CD4-positive, CD25-positive, alpha-beta regulatory T cell (primary cell): Measurements from ENCODE around the gene CAMTA1. TPM values are rescaled to one million over a fixed set of nuclear protein-coding genes. Genes with fewer than 3 reads are reported as not detected.

Experiments used
- ATAC-seq, 2 donors: fragments of 150-1000 bp; cut with Tn5 transposase; one replicate each; pipeline ENCODE4 v1.10.0; 2021; ENCODE audit warnings: low read depth in 2 of 2, moderate number of reproducible peaks in 2 of 2, moderate library complexity in 1 of 2
- DNase-seq, 3 donors: peaks; one replicate each; pipeline versions ENCODE4 v3.0.0 to v3.0.0-alpha.2; 2012 to 2022; ENCODE audit warnings: mixed read lengths in 1 of 3
- H3K27ac ChIP-seq: one replicate; pipeline ENCODE4 v1.7.0; 2013; ENCODE audit warnings: mild to moderate bottlenecking, low read length; ENCODE audit not compliant: insufficient read depth, poor library complexity, severe bottlenecking
- H3K27me3 ChIP-seq: one replicate; pipeline ENCODE4 v1.7.0; 2013; ENCODE audit warnings: low read length; ENCODE audit not compliant: control insufficient read depth, insufficient read depth
- H3K36me3 ChIP-seq: one replicate; pipeline ENCODE4 v1.7.0; 2013; ENCODE audit warnings: mild to moderate bottlenecking, low read length, moderate library complexity; ENCODE audit not compliant: control insufficient read depth, insufficient read depth
- H3K4me1 ChIP-seq: 2 replicates; pipeline ENCODE4 v1.7.0; 2013; ENCODE audit warnings: mild to moderate bottlenecking, low read length; ENCODE audit not compliant: insufficient read depth, control insufficient read depth, poor library complexity, severe bottlenecking
- H3K4me3 ChIP-seq: one replicate; pipeline ENCODE4 v1.7.0; 2013; ENCODE audit warnings: low read depth, mild to moderate bottlenecking, low read length, moderate library complexity
- H3K9me3 ChIP-seq, 2 experiments: 1 replicate in 1 of 2; 2 replicates in 1 of 2; pipeline ENCODE4 v1.7.0; 2013; ENCODE audit warnings: low read length in 2 of 2, mild to moderate bottlenecking in 1 of 2, moderate library complexity in 1 of 2; ENCODE audit not compliant: control insufficient read depth in 2 of 2
- H3K27ac Mint-ChIP-seq, 3 donors: one replicate each; pipeline ENCODE4 v1.8.0; 2020 to 2022; ENCODE audit warnings: mild to moderate bottlenecking in 3 of 3, mixed read lengths in 3 of 3, moderate library complexity in 2 of 3
- H3K27me3 Mint-ChIP-seq: one replicate; pipeline ENCODE4 v1.8.0; 2022; ENCODE audit warnings: mild to moderate bottlenecking, mixed read lengths
- H3K36me3 Mint-ChIP-seq: one replicate; pipeline ENCODE4 v1.8.0; 2020; ENCODE audit warnings: mixed read lengths
- H3K4me1 Mint-ChIP-seq, 4 donors: one replicate each; pipeline ENCODE4 v1.8.0; 2020 to 2022; ENCODE audit warnings: mixed read lengths in 4 of 4, mild to moderate bottlenecking in 1 of 4
- H3K4me3 Mint-ChIP-seq, 4 donors: one replicate each; pipeline ENCODE4 v1.8.0; 2020 to 2022; ENCODE audit warnings: mild to moderate bottlenecking in 4 of 4, mixed read lengths in 4 of 4, moderate library complexity in 3 of 4
- H3K9me3 Mint-ChIP-seq, 7 donors: one replicate each; pipeline ENCODE4 v1.8.0; 2020 to 2022; ENCODE audit warnings: mixed read lengths in 7 of 7, mild to moderate bottlenecking in 3 of 7, moderate library complexity in 2 of 7
- polyA plus RNA-seq, 4 donors: library from polyadenylated mRNA; unstranded; fragments of 300-500 nt; fragmentation: Illumina TruSeq; gene quantifications; one replicate each; pipeline ENCODE4 v1.2.3, GENCODE V29; 2021
- total RNA-seq: library from RNA; stranded (reverse); gene quantifications from one replicate; pipeline ENCODE4 v1.2.3, GENCODE V29; 2022

Gene CAMTA1
- total and polyA plus RNA-seq, 5 donors from 2014 or later: 48.8 to 112 (median 80.0) TPM

GRCh38 chr1:7778133-7778628 lies 992.9 kb downstream of the CAMTA1 start:
- H3K4me3 Mint-ChIP-seq: peak overlapping the region in 1 of 4 donors; percentile 44
- peaks cover 3% of the 10 kb centered on the region for H3K27me3 Mint-ChIP-seq
- H3K36me3 Mint-ChIP-seq: peaks cover 20% of the 10 kb centered on the region

DNA sequence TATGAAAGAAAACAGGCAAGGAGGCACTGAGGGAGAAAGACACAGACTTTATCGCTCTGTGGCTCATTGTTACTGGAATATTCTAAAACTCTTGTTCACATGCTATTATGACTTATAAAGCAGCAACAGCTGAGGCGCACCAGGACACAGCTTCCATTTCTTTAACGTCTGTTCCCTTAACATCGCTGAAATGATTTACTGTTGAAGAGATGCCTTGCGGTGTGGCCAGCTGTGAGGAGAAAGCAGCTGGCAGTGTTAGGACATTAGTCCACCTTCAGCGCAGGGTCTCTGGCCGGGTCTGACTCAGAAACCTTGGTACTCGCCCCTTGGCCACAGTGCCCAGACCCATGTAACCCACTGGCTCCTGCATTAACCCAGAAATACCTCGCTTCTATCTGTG lies 995.7 kb downstream of the CAMTA1 start:
- Histone ChIP-seq H3K27me3 (no peaks in the 10 kb centered on the region), H3K36me3 (peaks cover 28% of the 10 kb centered on the region), H3K9me3 (no peaks in the 10 kb centered on the region), H3K27ac (no peak overlapping the region), H3K4me3 (no peak overlapping the region), H3K4me1 (peaks cover 22% of the 10 kb centered on the region)
- ATAC-seq (no peak), DNase-seq (no peak)
- Mint-ChIP-seq H3K36me3 (peaks cover 8% of the 10 kb centered on the region), H3K4me3 (peak overlapping the region in 1 of 4 donors; percentile 80), H3K27me3 (peaks cover 4% of the 10 kb centered on the region), H3K4me1 (peaks cover 6 to 31% (median 23%) of the 10 kb centered on the region in 4 donors), H3K9me3 (no peaks in the 10 kb centered on the region), H3K27ac (peak overlapping the region in 2 of 3 donors; percentile 34 to 76)

More at GRCh38 chr1:7778133-7778628, 992.9 kb downstream of the CAMTA1 start:
- H3K4me1 ChIP-seq: peaks cover 11% of the 10 kb centered on the region
- no peak overlapping the region for H3K4me3 ChIP-seq
- H3K9me3 ChIP-seq: no peaks in the 10 kb centered on the region
- Mint-ChIP-seq H3K27ac (no peak overlapping the region), H3K9me3 (no peaks in the 10 kb centered on the region), H3K4me1 (peaks cover 18 to 47% (median 36%) of the 10 kb centered on the region in 4 donors)
- DNase-seq (no peak), ATAC-seq (no peak)
- H3K27me3 ChIP-seq: no peaks in the 10 kb centered on the region
- H3K36me3 ChIP-seq: peaks cover 39% of the 10 kb centered on the region
- no peak overlapping the region for H3K27ac ChIP-seq

- Mint-ChIP-seq H3K27me3 (peaks cover 4% of the 10 kb centered on the region), H3K4me3 (peak overlapping the region; percentile 56 to 84 (median 82)), H3K4me1 (peaks cover under 1 to 31% (median 21%) of the 10 kb centered on the region in 4 donors), H3K9me3 (no peaks in the 10 kb centered on the region), H3K36me3 (peaks cover 8% of the 10 kb centered on the region), H3K27ac (peak overlapping the region in 2 of 3 donors; percentile 48 to 76)
- peaks cover 22% of the 10 kb centered on the region for H3K4me1 ChIP-seq
- H3K9me3 ChIP-seq: no peaks in the 10 kb centered on the region
- peak overlapping the region; percentile 33 for H3K27ac ChIP-seq
- peaks cover 27% of the 10 kb centered on the region for H3K36me3 ChIP-seq
- H3K27me3 ChIP-seq: no peaks in the 10 kb centered on the region
- no peak overlapping the region for H3K4me3 ChIP-seq
- ATAC-seq (no peak), DNase-seq (no peak)
These were observed 996.2 kb downstream of the CAMTA1 start for GRCh38 chr1:7781501-7781900.

DNA sequence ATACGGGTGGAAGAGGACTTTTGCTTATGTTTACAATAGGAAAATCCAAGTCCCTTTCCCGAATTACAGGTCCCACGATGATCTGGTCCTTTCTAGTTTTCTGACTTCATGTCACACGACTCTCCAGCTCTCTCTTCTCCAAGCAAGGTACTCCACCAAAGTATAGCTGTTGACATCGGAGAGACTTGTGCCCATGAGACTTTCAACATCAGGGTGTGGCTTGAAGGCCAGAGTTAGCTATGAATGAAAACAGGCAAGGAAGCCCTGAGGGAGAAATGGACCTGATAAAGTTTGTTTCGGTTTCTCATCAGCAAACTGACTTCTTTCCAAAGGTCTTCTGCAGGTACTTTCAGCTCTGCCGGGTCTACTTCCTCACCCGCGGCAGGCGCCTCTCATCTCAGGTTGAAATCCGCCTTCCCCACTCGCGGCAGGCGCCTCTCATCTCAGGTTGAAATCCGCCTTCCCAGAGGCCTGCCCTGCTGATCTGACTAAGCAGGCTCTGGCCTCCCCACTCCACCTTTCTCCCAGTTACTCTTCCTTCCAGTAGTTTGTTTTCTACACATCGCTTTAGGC lies 996.8 kb downstream of the CAMTA1 start:
- Mint-ChIP-seq H3K27me3 (peaks cover 4% of the 10 kb centered on the region), H3K9me3 (no peaks in the 10 kb centered on the region), H3K4me3 (peak overlapping the region; percentile 80 to 84 (median 83)), H3K4me1 (peaks cover 0 to 32% (median 22%) of the 10 kb centered on the region in 4 donors), H3K36me3 (peaks cover 8% of the 10 kb centered on the region), H3K27ac (peak overlapping the region; percentile 48 to 76 (median 76))
- ATAC-seq: no peak
- Histone ChIP-seq H3K27me3 (no peaks in the 10 kb centered on the region), H3K9me3 (no peaks in the 10 kb centered on the region), H3K36me3 (peaks cover 26% of the 10 kb centered on the region), H3K4me1 (peaks cover 22% of the 10 kb centered on the region), H3K27ac (peak overlapping the region; percentile 33), H3K4me3 (peak overlapping the region; percentile 29)
- DNase-seq: peak in 1 of 3 donors; percentile 55

- peaks cover 4% of the 10 kb centered on the region for H3K27me3 Mint-ChIP-seq
- peaks cover 22% of the 10 kb centered on the region for H3K4me1 ChIP-seq
- H3K36me3 ChIP-seq: peaks cover 14% of the 10 kb centered on the region
- no peak for DNase-seq
- H3K4me1 Mint-ChIP-seq: peaks cover 4 to 34% (median 22%) of the 10 kb centered on the region in 4 donors
- H3K4me3 Mint-ChIP-seq: peak overlapping the region; percentile 80 to 87 (median 84)
- no peaks in the 10 kb centered on the region for H3K27me3 ChIP-seq
- peak overlapping the region; percentile 96 for H3K27ac ChIP-seq
- no peaks in the 10 kb centered on the region for H3K9me3 ChIP-seq
- H3K4me3 ChIP-seq: peak overlapping the region; percentile 61
- H3K9me3 Mint-ChIP-seq: no peaks in the 10 kb centered on the region
- no peak for ATAC-seq
- H3K36me3 Mint-ChIP-seq: peaks cover 16% of the 10 kb centered on the region
- H3K27ac Mint-ChIP-seq: peak overlapping the region in 2 of 3 donors; percentile 76 to 83
These were observed 998.0 kb downstream of the CAMTA1 start for GRCh38 chr1:7783178-7783711.

GRCh38 chr1:7783826-7784491 lies 998.7 kb downstream of the CAMTA1 start, which contains the start of gene PER3:
Gene PER3, plus strand, starts transcription at chr1:7784291. Its CDS starts 587 bp downstream, at chr1:7784878.
- Histone ChIP-seq H3K4me1 (peaks cover 22% of the 10 kb centered on the region), H3K36me3 (peaks cover 12% of the 10 kb centered on the region), H3K27me3 (no peaks in the 10 kb centered on the region), H3K9me3 (no peaks in the 10 kb centered on the region), H3K4me3 (peak within 1 kb of the TSS; percentile 61), H3K27ac (peak within 1 kb of the TSS; percentile 96)
- peak; percentile 89 to 90 for ATAC-seq
- Mint-ChIP-seq H3K4me1 (peaks cover 4 to 34% (median 22%) of the 10 kb centered on the region in 4 donors), H3K36me3 (peaks cover 16% of the 10 kb centered on the region), H3K27ac (peak within 1 kb of the TSS in 2 of 3 donors; percentile 76 to 83), H3K27me3 (peaks cover 4% of the 10 kb centered on the region), H3K9me3 (no peaks in the 10 kb centered on the region), H3K4me3 (peak within 1 kb of the TSS; percentile 80 to 87 (median 84))
- peak; percentile 90 to 94 (median 90) for DNase-seq

- Histone ChIP-seq H3K27ac (peak overlapping the region; percentile 96), H3K36me3 (peaks cover 11% of the 10 kb centered on the region), H3K9me3 (no peaks in the 10 kb centered on the region), H3K4me3 (no peak overlapping the region), H3K4me1 (peaks cover 22% of the 10 kb centered on the region), H3K27me3 (no peaks in the 10 kb centered on the region)
- peak overlapping the region in 2 of 3 donors; percentile 48 to 74 for H3K27ac Mint-ChIP-seq
- H3K27me3 Mint-ChIP-seq: peaks cover 4% of the 10 kb centered on the region
- peaks cover 0 to 4% (median 0%) of the 10 kb centered on the region in 7 donors for H3K9me3 Mint-ChIP-seq
- DNase-seq (no peak), ATAC-seq (no peak)
- H3K36me3 Mint-ChIP-seq: peaks cover 21% of the 10 kb centered on the region
- peaks cover 4 to 34% (median 22%) of the 10 kb centered on the region in 4 donors for H3K4me1 Mint-ChIP-seq
- H3K4me3 Mint-ChIP-seq: peak overlapping the region; percentile 52 to 74 (median 66)
These were observed 999.3 kb downstream of the CAMTA1 start for GRCh38 chr1:7784492-7785071.
